H1 (cell line): ENCODE results near the gene SCD. TPM values are rescaled to one million over a fixed set of nuclear protein-coding genes. Genes with fewer than 3 reads are reported as not detected.

ENCODE experiments used
- CTCF ChIA-PET: fragments of 300-600 bp; sonication (Branson Sonifier 250); formaldehyde crosslinking; loops from one replicate; lab custom pipeline; 2021; ENCODE audit not compliant: partially characterized antibody; lab: Charles Lee
- POLR2A ChIA-PET: fragments of 300-600 bp; sonication (Branson Sonifier 250); formaldehyde crosslinking; loops from one replicate; lab custom pipeline; 2021; ENCODE audit warnings: inconsistent platforms; ENCODE audit not compliant: partially characterized antibody; lab: Charles Lee
- DNase-seq, 2 experiments: peaks; one replicate each; pipeline versions ENCODE4 v3.0.0 to v3.0.0-alpha.2; 2010 to 2022; ENCODE audit warnings: low spot score in 2 of 2, low read depth in 1 of 2, mixed read lengths in 1 of 2
- FAIRE-seq: peaks from 2 replicates; lab custom pipeline; 2011; peaks lifted over from hg19 to GRCh38; lab: Jason Lieb, UNC
- H2AFZ ChIP-seq: 2 replicates; pipeline ENCODE4 v1.8.1; 2012; ENCODE audit warnings: low read length, inconsistent platforms
- H2AK5ac ChIP-seq: 2 replicates; pipeline ENCODE4 v1.6.1; 2013; ENCODE audit warnings: low read depth, low read length
- H2BK120ac ChIP-seq: replicated peaks from 2 replicates; pipeline ENCODE3; 2013; ENCODE audit warnings: low read depth, low read length, inconsistent platforms
- H2BK12ac ChIP-seq: 2 replicates; pipeline ENCODE4 v1.6.1; 2013; ENCODE audit warnings: low read depth, low read length
- H2BK15ac ChIP-seq: 2 replicates; pipeline ENCODE4 v1.6.1; 2013; ENCODE audit warnings: low read length
- H2BK20ac ChIP-seq: 2 replicates; pipeline ENCODE4 v1.6.1; 2013; ENCODE audit warnings: low read length
- H2BK5ac ChIP-seq: 2 replicates; pipeline ENCODE4 v1.6.1; 2013; ENCODE audit warnings: low read depth, low read length
- H3K14ac ChIP-seq: 2 replicates; pipeline ENCODE4 v1.6.1; 2013; ENCODE audit warnings: inconsistent platforms; ENCODE audit not compliant: insufficient read length
- H3K18ac ChIP-seq: 2 replicates; pipeline ENCODE4 v1.6.1; 2013; ENCODE audit warnings: low read length; ENCODE audit errors: extremely low read depth
- H3K23ac ChIP-seq: 2 replicates; pipeline ENCODE4 v1.6.1; 2013; ENCODE audit warnings: inconsistent platforms; ENCODE audit not compliant: insufficient read length
- H3K23me2 ChIP-seq: 2 replicates; pipeline ENCODE4 v1.6.1; 2013; ENCODE audit warnings: low read depth, low read length
- H3K27ac ChIP-seq: 2 replicates; pipeline ENCODE4 v1.6.1; 2011; ENCODE audit warnings: low read depth, low read length, inconsistent platforms
- H3K27me3 ChIP-seq, 4 experiments: replicated peaks in 1 of 4; 1 replicate in 1 of 4; 2 replicates in 3 of 4; pipeline versions ENCODE4 v1.6.1 to v1.8.1; 2011 to 2013; ENCODE audit warnings: low read length in 3 of 4, mild to moderate bottlenecking in 3 of 4, inconsistent platforms in 2 of 4, mixed read lengths in 2 of 4, moderate library complexity in 1 of 4; ENCODE audit not compliant: control insufficient read depth in 3 of 4, insufficient read depth in 3 of 4; ENCODE audit errors: extremely low read depth in 1 of 4
- H3K36me3 ChIP-seq, 4 experiments: 2 replicates each; pipeline versions ENCODE4 v1.6.1 to v1.8.1; 2011 to 2013; ENCODE audit warnings: mild to moderate bottlenecking in 4 of 4, low read length in 3 of 4, moderate library complexity in 2 of 4, control low read depth in 1 of 4, inconsistent platforms in 1 of 4; ENCODE audit not compliant: insufficient read depth in 4 of 4, control insufficient read depth in 2 of 4
- H3K4ac ChIP-seq: replicated peaks from 2 replicates; pipeline ENCODE3; 2013; ENCODE audit warnings: low read length, low read depth, mixed read lengths, inconsistent platforms; ENCODE audit not compliant: insufficient read length
- H3K4me1 ChIP-seq, 4 experiments: replicated peaks in 1 of 4; 1 replicate in 1 of 4; 2 replicates in 3 of 4; pipeline versions ENCODE4 v1.6.1 to v1.8.1; 2011 to 2013; ENCODE audit warnings: low read length in 3 of 4, inconsistent platforms in 2 of 4, mixed read lengths in 1 of 4; ENCODE audit not compliant: insufficient read depth in 4 of 4, control insufficient read depth in 3 of 4
- H3K4me2 ChIP-seq, 2 experiments: 2 replicates each; pipeline versions ENCODE4 v1.6.1 to v1.8.1; 2011 to 2013; ENCODE audit warnings: low read depth in 2 of 2, low read length in 2 of 2, control low read depth in 1 of 2, inconsistent platforms in 1 of 2, mild to moderate bottlenecking in 1 of 2; ENCODE audit not compliant: insufficient read depth in 1 of 2
- H3K4me3 ChIP-seq, 4 experiments: fragments of 200-600, 300-600 bp in 1 of 4; sonication (generic), shearing (Covaris generic), sonication (Bioruptor Twin) in 1 of 4; 2 replicates each; pipeline versions ENCODE4 v1.5.1 to v1.8.1; 2011 to 2016; ENCODE audit warnings: low read length in 4 of 4, low read depth in 3 of 4, control low read depth in 2 of 4, inconsistent platforms in 2 of 4, mild to moderate bottlenecking in 2 of 4, mixed read lengths in 1 of 4, moderate library complexity in 1 of 4; ENCODE audit not compliant: insufficient read depth in 2 of 4; ENCODE audit errors: extremely low read depth in 1 of 4
- H3K56ac ChIP-seq: replicated peaks from 2 replicates; pipeline ENCODE3; 2013; ENCODE audit warnings: low read depth, mild to moderate bottlenecking, mixed read lengths, low read length, inconsistent platforms; ENCODE audit not compliant: insufficient read length
- H3K79me1 ChIP-seq: 2 replicates; pipeline ENCODE4 v1.6.1; 2013; ENCODE audit warnings: low read depth, low read length, control low read depth
- H3K79me2 ChIP-seq, 2 experiments: 2 replicates each; pipeline versions ENCODE4 v1.6.1 to v1.8.1; 2012 to 2013; ENCODE audit warnings: low read length in 2 of 2, mild to moderate bottlenecking in 2 of 2, inconsistent platforms in 1 of 2; ENCODE audit not compliant: insufficient read depth in 2 of 2, control insufficient read depth in 1 of 2
- H3K9ac ChIP-seq, 4 experiments: replicated peaks in 1 of 4; 1 replicate in 1 of 4; 2 replicates in 3 of 4; pipeline versions ENCODE4 v1.6.1 to v1.8.1; 2011 to 2013; ENCODE audit warnings: low read depth in 3 of 4, low read length in 3 of 4, control low read depth in 2 of 4, mild to moderate bottlenecking in 2 of 4, moderate library complexity in 2 of 4, inconsistent platforms in 1 of 4; ENCODE audit errors: extremely low read depth in 1 of 4
- H3K9me3 ChIP-seq, 2 experiments: 2 replicates each; pipeline versions ENCODE4 v1.6.1 to v1.8.1; 2012 to 2013; ENCODE audit warnings: mild to moderate bottlenecking in 2 of 2, moderate library complexity in 2 of 2, control low read depth in 1 of 2, inconsistent platforms in 1 of 2, low read depth in 1 of 2, low read length in 1 of 2, mixed read lengths in 1 of 2; ENCODE audit not compliant: insufficient read depth in 2 of 2
- H4K20me1 ChIP-seq, 2 experiments: replicated peaks in 1 of 2; 2 replicates each; pipeline versions ENCODE3 to v1.8.1; 2011 to 2013; ENCODE audit warnings: inconsistent platforms in 2 of 2, low read length in 2 of 2, mild to moderate bottlenecking in 1 of 2; ENCODE audit not compliant: insufficient read depth in 2 of 2, control insufficient read depth in 1 of 2
- H4K5ac ChIP-seq: 2 replicates; pipeline ENCODE4 v1.6.1; 2013; ENCODE audit warnings: low read length, low read depth, mixed read lengths, inconsistent platforms; ENCODE audit not compliant: insufficient read length
- H4K8ac ChIP-seq: 2 replicates; pipeline ENCODE4 v1.8.0; 2013; ENCODE audit warnings: mild to moderate bottlenecking, moderate library complexity, low read length, inconsistent platforms; ENCODE audit not compliant: insufficient read depth; ENCODE audit errors: extremely low read depth
- H4K91ac ChIP-seq: replicated peaks from 2 replicates; pipeline ENCODE3; 2013; ENCODE audit warnings: low read length, mixed read lengths, inconsistent platforms; ENCODE audit not compliant: insufficient read length
- BACH1 ChIP-seq: IDR thresholded peaks from 2 replicates; pipeline ENCODE4 v1.6.1; 2012; ENCODE audit warnings: low read length, improper control_type of control experiment
- BCL11A ChIP-seq, 2 experiments: IDR thresholded peaks; one replicate each; pipeline ENCODE4 v1.6.1; 2011; ENCODE audit warnings: low read depth in 2 of 2, low read length in 2 of 2, mild to moderate bottlenecking in 2 of 2
- CHD1 ChIP-seq: IDR thresholded peaks from 2 replicates; pipeline ENCODE4 v1.6.1; 2012; ENCODE audit warnings: low read depth, low read length, improper control_type of control experiment
- JUN ChIP-seq: IDR thresholded peaks from 2 replicates; pipeline ENCODE4 v1.6.1; 2011; ENCODE audit warnings: low read depth, mild to moderate bottlenecking, improper control_type of control experiment, low read length
- KDM4A ChIP-seq: IDR thresholded peaks from one replicate; pipeline ENCODE4 v1.7.1; 2012; ENCODE audit warnings: low read depth, mild to moderate bottlenecking, moderate library complexity, low read length, inconsistent platforms; ENCODE audit not compliant: severe bottlenecking
- POLR2AphosphoS5 ChIP-seq: IDR thresholded peaks from 2 replicates; pipeline ENCODE4 v1.6.1; 2011; ENCODE audit warnings: low read depth, low read length
- POU5F1 ChIP-seq: IDR thresholded peaks from 2 replicates; pipeline ENCODE4 v1.6.1; 2011; ENCODE audit warnings: low read depth, mild to moderate bottlenecking, low read length, moderate library complexity
- RAD21 ChIP-seq, 2 experiments: IDR thresholded peaks in 1 of 2; conservative IDR thresholded peaks in 1 of 2; 2 replicates each; pipeline ENCODE4 v1.6.1; 2011; ENCODE audit warnings: low read depth in 2 of 2, low read length in 2 of 2, improper control_type of control experiment in 1 of 2, inconsistent platforms in 1 of 2, mild to moderate bottlenecking in 1 of 2, moderate library complexity in 1 of 2
- RNF2 ChIP-seq: fragments of 200-900, 300-1000 bp; sonication (generic); IDR thresholded peaks from 2 replicates; pipeline ENCODE4 v1.7.1; 2016; ENCODE audit warnings: borderline replicate concordance, low read depth, mild to moderate bottlenecking, antibody characterized with exemption, low read length; ENCODE audit not compliant: poor library complexity, severe bottlenecking; ENCODE audit errors: missing control alignments
- RXRA ChIP-seq: IDR thresholded peaks from 2 replicates; pipeline ENCODE4 v1.6.1; 2011; ENCODE audit warnings: low read depth, mild to moderate bottlenecking, low read length, moderate library complexity; ENCODE audit not compliant: insufficient read depth
- SAP30 ChIP-seq: fragments of 300-600 bp; sonication (generic); IDR thresholded peaks from 2 replicates; pipeline ENCODE4 v1.7.1; 2012; ENCODE audit warnings: low read length, moderate library complexity, mild to moderate bottlenecking, inconsistent platforms; ENCODE audit not compliant: insufficient read depth, insufficient replicate concordance
- SP1 ChIP-seq: IDR thresholded peaks from 2 replicates; pipeline ENCODE4 v1.6.1; 2011; ENCODE audit warnings: low read depth, low read length
- USF2 ChIP-seq: IDR thresholded peaks from 2 replicates; pipeline ENCODE4 v1.6.1; 2011; ENCODE audit warnings: low read length, improper control_type of control experiment
- WGBS, 2 experiments: shearing (Covaris generic) in 1 of 2; methylation state at CpG; one replicate each; pipeline versions ENCODE4 v1.1.6 to v1.1.7; 2013 to 2015; ENCODE audit warnings: low lambda C conversion rate in 2 of 2, mixed read lengths in 2 of 2, inconsistent platforms in 1 of 2, low coverage in 1 of 2, missing lambda C conversion rate in 1 of 2; ENCODE audit not compliant: insufficient replicate concordance in 2 of 2, insufficient coverage in 1 of 2, insufficient read length in 1 of 2; ENCODE audit errors: extremely low coverage in 1 of 2, missing lambda C conversion rate in 1 of 2; 5-methylcytosine and 5-hydroxymethylcytosine counted together
- polyA plus RNA-seq, 7 experiments: library from polyadenylated mRNA; depleted of rRNA in 3 of 7; stranded (reverse) in 5 of 7; unstranded in 2 of 7; fragments of >200 nt in 5 of 7; fragments of 200-250 nt in 2 of 7; gene quantifications; 1 replicate in 5 of 7; 2 replicates in 1 of 7; 4 replicates in 1 of 7; pipeline versions ENCODE4 v1.2.1 to v1.2.3, GENCODE V29; 2011 to 2013; ENCODE audit warnings: missing spikeins in 2 of 7, mixed read lengths in 2 of 7
- total RNA-seq: library from RNA; stranded (reverse); fragmentation: NEBNext Ultra II Directional; extraction: Animal tissue kit (Norgen Biotek cat#: 25700); gene quantifications from 2 replicates; pipeline ENCODE4 v1.2.1, GENCODE V29; 2021

The SCD gene
- total and polyA plus RNA-seq, 2 of the 8 experiments (the other 6 are each of a cell fraction or from before 2014, with no cell fraction given): 397 to 621 TPM

DNA sequence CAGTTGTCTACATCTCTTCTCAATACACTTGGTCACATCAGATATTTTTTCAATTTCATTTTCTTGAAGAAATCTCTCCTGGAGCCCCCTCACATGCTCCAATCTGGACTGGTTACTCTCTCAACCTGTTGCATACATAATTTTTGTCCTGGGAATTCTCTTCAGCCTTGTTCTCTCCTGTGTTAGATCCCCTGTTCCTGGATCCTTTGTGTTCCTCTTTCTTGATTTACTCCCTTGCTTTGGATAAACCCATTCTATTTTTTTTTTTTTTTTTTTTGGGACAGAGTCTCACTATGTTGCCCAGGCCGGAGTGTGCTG, 45.6 kb downstream of the SCD start:
- no peak overlapping the region for H2BK120ac ChIP-seq
- CTCF ChIA-PET: no interaction called here
- no peak overlapping the region for H3K14ac ChIP-seq
- H3K4ac ChIP-seq: no peak overlapping the region
- H3K9ac ChIP-seq: no peak overlapping the region
- no peak overlapping the region for H3K27ac ChIP-seq
- no peaks in the 10 kb centered on the region for H3K4me1 ChIP-seq
- no peaks in the 10 kb centered on the region for H4K20me1 ChIP-seq
- H2AFZ ChIP-seq: no peak overlapping the region
- POLR2A ChIA-PET: interaction anchor here (0.9 to 1.4 kb wide), 3 partner anchors 14 to 205 kb away, joined by 3 to 6 read pairs (median 5); no protein-coding TSS in a partner anchor
- no peak overlapping the region for H3K4me2 ChIP-seq
- H4K91ac ChIP-seq: no peak overlapping the region
- H3K9me3 ChIP-seq: no peaks in the 10 kb centered on the region
- H3K27me3 ChIP-seq: no peaks in the 10 kb centered on the region
- H2BK12ac ChIP-seq: no peak overlapping the region
- DNase-seq (no peak), FAIRE-seq (no peak)
- H2BK5ac ChIP-seq: no peak overlapping the region
- H3K23me2 ChIP-seq: no peaks in the 10 kb centered on the region; the same call in 1 of the 2 replicates
- no peaks in the 10 kb centered on the region for H3K79me1 ChIP-seq
- no peak overlapping the region for H2BK20ac ChIP-seq
- no peak overlapping the region for H3K56ac ChIP-seq
- 100% methylated on average over 1 of the region's 1 CpG; no CpG with 5 or more reads in 1 of the 2 experiments for WGBS, 2 experiments
- no peak overlapping the region for H2AK5ac ChIP-seq
- H2BK15ac ChIP-seq: no peak overlapping the region
- H3K79me2 ChIP-seq: no peaks in the 10 kb centered on the region
- H3K36me3 ChIP-seq: peaks cover 0 to 10% (median 2%) of the 10 kb centered on the region in 4 experiments; a peak in 3 of 8 replicates
- no peak overlapping the region for H4K8ac ChIP-seq
- no peak overlapping the region for H3K18ac ChIP-seq
- no peak overlapping the region for H3K4me3 ChIP-seq
- no peak overlapping the region for H3K23ac ChIP-seq
- H4K5ac ChIP-seq: no peak overlapping the region
- TF ChIP-seq BACH1: no peak
- TF ChIP-seq RAD21 (IDR thresholded peaks at IDR 0.05 in 1 of 2, conservative IDR thresholded peaks at IDR 0.05 in 1 of 2; ENCODE audit: low read depth in 2 of 2, low read length in 2 of 2): no peak
- no peak for TF ChIP-seq RNF2
- TF ChIP-seq JUN: no peak
- TF ChIP-seq POU5F1: no peak
- no peak for TF ChIP-seq USF2
- TF ChIP-seq CHD1: no peak
- TF ChIP-seq SP1: no peak
- no peak for TF ChIP-seq BCL11A (IDR thresholded peaks at IDR 0.05; ENCODE audit: low read depth in 2 of 2, low read length in 2 of 2)
- no peak for TF ChIP-seq RXRA
- TF ChIP-seq POLR2AphosphoS5: no peak
- TF ChIP-seq SAP30: no peak
- TF ChIP-seq KDM4A: no peak
